ENCODE data around the gene TRDMT1.
"Not testable (repeated sequence)": the region's sequence is repeated elsewhere in the genome, so short reads cannot be mapped to it uniquely, and the experiment has no call there.

The TRDMT1 gene

DNA sequence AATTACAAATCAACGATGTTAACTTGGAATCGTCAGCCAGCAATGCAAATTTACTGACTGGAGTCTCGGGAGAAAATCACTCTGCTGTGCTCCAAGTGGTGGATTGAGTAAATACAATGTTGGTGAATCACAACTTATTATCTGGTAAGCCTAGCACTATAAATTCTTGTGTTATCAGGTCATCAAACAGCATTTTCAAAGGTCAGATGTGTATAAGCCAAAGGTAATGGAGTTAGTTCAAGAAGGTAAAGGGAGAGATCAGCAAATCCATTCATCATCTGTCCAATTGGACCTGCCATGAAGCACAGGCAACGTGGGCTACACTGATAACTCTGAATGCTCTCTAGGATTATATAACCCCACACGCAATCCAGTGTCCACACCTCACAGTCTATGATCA is 85.8 kb downstream of the TRDMT1 start:
- no peaks in the 10 kb centered on the region for H3K9me3 Mint-ChIP-seq
- no peak overlapping the region for H3K4me3 Mint-ChIP-seq
- no peak overlapping the region for H3K27ac Mint-ChIP-seq
- H3K4me1 Mint-ChIP-seq (ENCODE audit: low read depth) = peaks cover 5% of the 10 kb centered on the region
- intact Hi-C loops (cut with micrococcal nuclease) = no loop called here
- H3K36me3 Mint-ChIP-seq (ENCODE audit: low read depth) = no peaks in the 10 kb centered on the region
- H3K27me3 Mint-ChIP-seq = peaks cover 1% of the 10 kb centered on the region

DNA sequence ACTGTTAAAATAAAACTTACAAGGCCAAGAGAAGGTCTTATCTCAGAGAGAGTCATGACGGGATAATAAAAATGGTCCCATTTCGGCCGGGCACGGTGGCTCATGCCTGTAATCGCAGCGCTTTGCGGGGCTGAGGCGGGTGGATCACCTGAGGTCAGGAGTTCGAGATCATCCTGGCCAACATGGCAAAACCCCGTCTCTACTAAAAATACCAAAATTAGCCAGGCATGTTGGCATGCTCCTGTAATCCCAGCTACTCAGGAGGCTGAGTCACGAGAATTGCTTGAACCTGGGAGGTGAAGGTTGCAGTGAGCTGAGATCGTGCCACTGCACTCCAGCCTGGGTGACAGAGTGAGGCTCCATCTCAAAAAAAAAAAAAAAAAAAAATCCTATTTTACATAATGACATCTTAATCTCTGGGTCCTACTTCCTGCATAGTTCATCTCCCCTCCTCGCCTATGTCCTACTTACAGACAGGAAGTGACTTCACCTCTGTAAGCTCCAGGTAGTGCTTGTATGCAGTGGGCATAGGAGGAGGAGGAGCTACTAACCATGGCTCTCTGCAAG is 86.5 kb downstream of the TRDMT1 start:
- H3K4me1 Mint-ChIP-seq (ENCODE audit: low read depth); H3K36me3 Mint-ChIP-seq (ENCODE audit: low read depth); H3K4me3 Mint-ChIP-seq; intact Hi-C loops (cut with micrococcal nuclease); H3K27ac Mint-ChIP-seq; H3K27me3 Mint-ChIP-seq; H3K9me3 Mint-ChIP-seq: not testable (repeated sequence)

DNA sequence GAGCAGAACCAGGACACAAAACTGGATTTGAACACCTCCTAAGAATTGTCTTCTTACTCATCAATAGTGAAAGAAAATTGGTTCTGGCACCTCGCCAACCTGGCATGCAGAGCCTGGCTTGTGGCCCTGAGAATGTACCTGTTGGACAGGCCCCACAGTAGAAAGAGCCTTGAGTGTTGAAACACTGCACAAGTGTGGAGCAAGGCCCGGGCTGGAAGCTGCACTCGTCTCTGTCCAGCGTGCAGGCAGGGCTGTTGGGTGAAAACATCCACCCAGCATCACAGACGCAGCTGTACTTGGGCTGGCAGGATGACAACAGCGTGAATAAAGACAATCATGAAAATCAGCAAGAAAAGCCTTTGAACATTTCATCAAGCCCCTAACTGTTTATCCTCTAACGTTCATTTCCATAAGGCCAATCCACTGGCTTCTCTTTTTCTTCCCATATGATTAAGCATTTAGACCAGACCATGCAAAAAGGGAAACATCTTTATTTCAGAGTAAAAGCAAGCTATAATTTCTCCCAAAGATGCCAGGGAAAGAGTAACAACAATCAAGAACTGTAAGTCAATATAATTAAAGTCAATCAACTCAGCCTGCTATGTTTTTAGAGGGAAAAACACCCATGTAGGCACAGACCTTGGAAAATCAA is 87.5 kb downstream of the TRDMT1 start:
- Mint-ChIP-seq H3K4me1 (ENCODE audit: low read depth) (peaks cover 11% of the 10 kb centered on the region), H3K9me3 (no peaks in the 10 kb centered on the region), H3K4me3 (no peak overlapping the region), H3K27me3 (no peaks in the 10 kb centered on the region), H3K27ac (no peak overlapping the region), H3K36me3 (ENCODE audit: low read depth) (no peaks in the 10 kb centered on the region)
- intact Hi-C loops (cut with micrococcal nuclease) = no loop called here

DNA sequence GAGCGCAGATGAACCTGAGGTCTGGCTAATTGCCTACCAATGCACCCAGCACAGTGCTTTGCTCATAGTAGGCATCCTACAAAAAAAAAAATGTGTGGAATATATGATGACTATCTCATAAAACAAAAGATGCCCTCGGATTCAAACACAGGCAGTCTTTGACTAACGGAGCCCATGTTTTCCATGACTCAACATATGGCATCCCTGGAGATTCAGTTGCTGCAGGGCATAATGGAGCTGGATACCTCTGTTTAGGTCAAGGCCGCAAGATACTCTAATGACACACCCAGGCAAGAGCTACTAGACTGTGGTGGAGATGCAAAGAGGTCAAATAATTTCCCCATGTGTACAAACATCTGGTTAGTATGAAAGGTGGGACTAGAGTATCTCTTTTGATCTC is 88.1 kb downstream of the TRDMT1 start:
- intact Hi-C loops (cut with micrococcal nuclease) = no loop called here
- Mint-ChIP-seq H3K27ac (no peak overlapping the region), H3K4me1 (ENCODE audit: low read depth) (peaks cover 18% of the 10 kb centered on the region), H3K36me3 (ENCODE audit: low read depth) (no peaks in the 10 kb centered on the region), H3K4me3 (no peak overlapping the region), H3K27me3 (no peaks in the 10 kb centered on the region), H3K9me3 (no peaks in the 10 kb centered on the region)

DNA sequence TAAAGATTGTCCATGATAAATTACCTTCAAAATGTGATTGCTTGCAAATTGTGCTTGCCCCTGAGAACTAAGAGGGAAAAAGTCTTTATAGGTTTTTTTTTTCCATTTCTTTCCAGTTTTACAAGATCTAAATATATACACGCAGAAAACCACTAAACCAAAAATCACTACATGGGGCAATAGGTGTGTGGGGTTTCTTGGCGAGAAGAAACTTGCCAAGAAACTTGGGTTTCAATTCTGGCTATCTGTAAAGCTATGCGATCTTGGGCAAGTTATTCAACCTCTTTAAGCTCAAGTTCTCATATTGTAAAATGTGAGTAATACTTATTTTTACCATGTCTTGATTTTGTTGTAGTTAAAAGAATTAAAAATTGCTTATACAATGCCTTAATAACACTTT is 88.9 kb downstream of the TRDMT1 start:
- H3K27me3 Mint-ChIP-seq = no peaks in the 10 kb centered on the region
- no peaks in the 10 kb centered on the region for H3K9me3 Mint-ChIP-seq
- H3K4me1 Mint-ChIP-seq (ENCODE audit: low read depth) = peaks cover 18% of the 10 kb centered on the region
- no peak overlapping the region for H3K4me3 Mint-ChIP-seq
- intact Hi-C loops (cut with micrococcal nuclease) = no loop called here
- H3K36me3 Mint-ChIP-seq (ENCODE audit: low read depth) = no peaks in the 10 kb centered on the region
- H3K27ac Mint-ChIP-seq = no peak overlapping the region

DNA sequence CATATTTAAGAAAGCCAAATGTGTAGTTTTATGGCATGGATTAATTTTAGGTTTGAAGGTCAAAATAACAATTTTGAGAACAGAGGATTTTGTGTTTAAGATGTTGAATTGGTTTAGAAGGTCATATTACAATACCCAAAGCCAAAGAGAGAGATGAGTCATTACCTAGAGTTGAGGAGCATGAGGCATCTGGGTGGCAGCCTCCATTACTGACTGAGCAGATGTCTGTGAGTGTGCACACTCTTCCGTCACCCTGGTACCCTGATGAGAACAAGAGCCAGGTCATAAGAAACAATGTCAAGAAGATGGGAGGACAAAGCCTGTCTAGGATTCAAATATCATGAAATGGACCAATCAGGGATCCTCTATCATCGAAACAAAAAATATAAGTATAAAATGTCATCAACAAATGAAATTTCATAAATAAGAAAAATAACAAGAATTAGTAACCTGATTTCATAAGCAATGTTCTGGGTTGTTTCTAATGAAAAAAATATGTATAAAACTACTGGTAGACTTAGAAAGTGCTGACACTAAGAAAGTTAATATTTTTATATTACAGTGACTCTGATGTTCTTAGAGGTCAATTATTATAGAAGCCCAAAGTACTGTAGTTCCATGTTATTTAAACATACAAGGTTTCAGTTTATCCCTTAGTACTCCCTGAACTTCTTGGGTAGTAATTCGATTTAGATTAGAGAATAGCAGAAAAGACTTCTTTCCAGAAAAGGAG is 91.8 kb downstream of the TRDMT1 start:
- Mint-ChIP-seq H3K4me1 (ENCODE audit: low read depth) (peaks cover 18% of the 10 kb centered on the region), H3K27ac (no peak overlapping the region), H3K4me3 (no peak overlapping the region), H3K36me3 (ENCODE audit: low read depth) (no peaks in the 10 kb centered on the region), H3K27me3 (no peaks in the 10 kb centered on the region), H3K9me3 (no peaks in the 10 kb centered on the region)
- intact Hi-C loops (cut with micrococcal nuclease) = no loop called here

DNA sequence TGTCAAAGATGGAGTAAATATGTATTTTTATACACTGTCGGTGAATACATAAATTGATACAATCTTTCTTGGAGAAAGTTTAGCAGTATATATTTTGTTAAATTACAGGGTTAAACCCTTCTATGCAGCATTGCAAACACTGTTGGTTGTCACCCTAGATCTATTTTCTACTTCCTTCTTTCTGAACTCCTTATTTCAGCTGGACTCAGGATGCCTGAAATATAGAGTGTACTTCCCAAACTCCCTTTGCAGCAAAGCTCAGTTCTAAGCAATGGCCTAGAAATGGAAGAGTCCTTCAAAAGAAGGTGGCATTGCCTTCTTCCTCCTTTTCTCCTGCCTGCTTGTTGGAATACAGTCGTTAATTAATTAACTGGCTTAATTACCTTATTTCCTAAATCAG is 92.4 kb downstream of the TRDMT1 start:
- Mint-ChIP-seq H3K9me3 (no peaks in the 10 kb centered on the region), H3K4me3 (no peak overlapping the region), H3K36me3 (ENCODE audit: low read depth) (no peaks in the 10 kb centered on the region), H3K4me1 (ENCODE audit: low read depth) (peaks cover 18% of the 10 kb centered on the region), H3K27ac (no peak overlapping the region), H3K27me3 (no peaks in the 10 kb centered on the region)
- intact Hi-C loops (cut with micrococcal nuclease) = no loop called here

DNA sequence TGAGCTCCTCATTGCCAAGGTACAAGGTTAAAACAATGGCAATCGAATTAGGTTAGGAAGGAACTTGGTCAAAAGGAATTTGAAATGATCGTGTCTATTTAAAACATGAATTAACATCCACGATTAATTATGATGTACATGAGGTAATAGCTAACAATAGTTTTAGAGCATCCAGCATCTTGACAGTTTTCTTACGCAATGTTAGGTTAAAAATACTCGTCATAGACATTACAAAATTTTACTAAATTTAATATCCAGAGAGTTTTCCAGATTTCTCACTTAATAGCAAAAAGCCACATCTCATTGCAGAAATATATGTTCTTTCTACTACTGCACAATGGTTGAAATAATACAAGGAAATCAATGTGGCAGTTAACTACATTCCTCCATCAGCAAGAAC is 94.5 kb downstream of the TRDMT1 start:
- H3K4me1 Mint-ChIP-seq (ENCODE audit: low read depth) = peaks cover 25% of the 10 kb centered on the region
- no peak overlapping the region for H3K27ac Mint-ChIP-seq
- no peaks in the 10 kb centered on the region for H3K27me3 Mint-ChIP-seq
- intact Hi-C loops (cut with micrococcal nuclease) = no loop called here
- no peak overlapping the region for H3K4me3 Mint-ChIP-seq
- no peaks in the 10 kb centered on the region for H3K36me3 Mint-ChIP-seq (ENCODE audit: low read depth)
- H3K9me3 Mint-ChIP-seq = no peaks in the 10 kb centered on the region

DNA sequence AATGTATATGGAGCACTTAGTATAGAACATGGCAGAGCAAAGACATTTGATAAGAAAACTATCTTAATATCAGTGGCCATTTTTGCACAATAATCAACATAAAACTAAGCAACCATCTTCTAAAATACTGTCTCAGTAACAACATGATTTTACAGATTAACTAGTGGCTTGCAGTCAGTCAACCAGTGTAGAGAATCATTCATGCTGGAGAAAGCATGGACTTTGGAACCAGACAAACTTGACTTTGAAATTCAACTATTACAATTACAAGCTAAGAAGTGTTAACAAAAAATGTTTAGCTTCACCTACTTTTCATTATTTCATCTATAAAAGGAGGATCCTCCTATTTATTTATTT is 99.6 kb downstream of the TRDMT1 start:
- Mint-ChIP-seq H3K4me3 (no peak overlapping the region), H3K27ac (no peak overlapping the region), H3K9me3 (no peaks in the 10 kb centered on the region), H3K36me3 (ENCODE audit: low read depth) (no peaks in the 10 kb centered on the region), H3K4me1 (ENCODE audit: low read depth) (peaks cover 13% of the 10 kb centered on the region), H3K27me3 (no peaks in the 10 kb centered on the region)
- intact Hi-C loops (cut with micrococcal nuclease) = no loop called here

DNA sequence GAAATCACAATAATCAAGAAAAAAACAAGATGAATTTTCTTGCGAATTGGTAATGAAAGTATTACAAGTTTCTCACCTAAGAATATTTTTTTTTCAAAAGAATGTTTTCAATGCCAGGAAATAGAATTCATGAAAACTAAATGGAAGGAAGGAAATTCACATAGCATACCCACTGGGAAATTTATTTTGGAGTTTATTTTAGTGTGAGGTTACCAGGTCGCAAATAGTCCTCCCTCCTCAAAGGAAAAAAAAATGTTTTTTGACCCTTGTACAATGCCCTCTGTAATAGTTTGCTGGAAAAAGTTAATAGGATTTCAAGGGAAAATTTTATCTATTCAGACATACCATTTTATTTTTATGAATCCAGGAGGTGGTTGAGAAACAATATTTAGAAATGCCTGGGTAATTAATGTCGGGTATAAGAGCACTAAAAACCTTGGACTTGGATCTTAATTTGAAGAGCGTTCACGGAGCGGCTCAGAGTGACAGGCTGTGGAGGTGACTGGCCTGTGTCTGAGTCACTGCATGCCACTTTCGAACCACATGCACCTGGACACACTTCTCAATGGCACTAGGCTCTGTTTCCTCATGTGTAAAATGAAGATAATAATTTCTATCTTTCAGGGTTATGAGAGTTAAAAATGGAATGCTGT is 100.1 kb downstream of the TRDMT1 start:
- intact Hi-C loops (cut with micrococcal nuclease) = no loop called here
- Mint-ChIP-seq H3K4me3 (no peak overlapping the region), H3K36me3 (ENCODE audit: low read depth) (no peaks in the 10 kb centered on the region), H3K4me1 (ENCODE audit: low read depth) (peaks cover 13% of the 10 kb centered on the region), H3K9me3 (no peaks in the 10 kb centered on the region), H3K27me3 (no peaks in the 10 kb centered on the region), H3K27ac (no peak overlapping the region)

DNA sequence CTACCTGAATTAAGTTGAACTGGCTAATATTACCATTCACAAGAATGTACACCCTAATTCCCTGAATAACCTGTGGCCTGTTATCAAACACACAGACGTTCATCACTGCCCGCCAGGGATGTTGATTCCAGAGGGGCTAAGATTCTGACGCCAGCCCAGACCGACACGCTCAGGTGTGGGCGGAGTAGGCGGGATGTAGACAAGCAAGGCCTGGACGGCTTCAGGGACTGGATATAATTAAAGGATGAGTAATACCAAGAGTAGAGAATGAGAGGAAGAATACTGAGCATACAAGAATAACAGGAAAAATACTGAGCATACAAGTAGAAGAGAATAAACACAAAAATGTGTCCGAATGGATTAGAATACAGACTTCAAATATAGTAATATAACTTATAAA is 100.9 kb downstream of the TRDMT1 start:
- no peaks in the 10 kb centered on the region for H3K36me3 Mint-ChIP-seq (ENCODE audit: low read depth)
- peaks cover 4% of the 10 kb centered on the region for H3K9me3 Mint-ChIP-seq
- H3K4me1 Mint-ChIP-seq (ENCODE audit: low read depth) = peaks cover 18% of the 10 kb centered on the region
- no peak overlapping the region for H3K4me3 Mint-ChIP-seq
- intact Hi-C loops (cut with micrococcal nuclease) = no loop called here
- H3K27ac Mint-ChIP-seq = no peak overlapping the region
- no peaks in the 10 kb centered on the region for H3K27me3 Mint-ChIP-seq

DNA sequence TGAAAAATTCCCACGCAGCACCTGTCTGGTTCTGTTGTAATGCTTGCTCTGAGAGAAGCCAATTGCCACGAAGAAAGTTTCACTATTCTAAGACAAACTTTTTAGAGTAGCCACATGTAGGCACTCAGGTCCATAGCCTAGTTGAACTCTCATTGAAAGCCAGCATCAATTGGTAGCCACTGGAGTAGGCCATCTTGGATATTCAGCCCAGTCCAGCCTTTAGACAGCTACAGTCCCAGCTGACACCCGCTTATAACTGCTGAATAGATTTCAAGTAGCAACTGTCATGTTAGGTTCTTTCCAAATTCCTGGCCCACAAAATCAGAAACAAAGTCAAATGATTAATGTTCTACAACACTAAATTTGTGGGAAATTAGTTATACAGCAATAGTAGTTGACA is 103.5 kb downstream of the TRDMT1 start:
- H3K27ac Mint-ChIP-seq = no peak overlapping the region
- intact Hi-C loops (cut with micrococcal nuclease) = loop anchor here (10.0 kb wide), 1 partner anchor 127 kb away; the partner anchor contains the start of gene VIM
- H3K4me1 Mint-ChIP-seq (ENCODE audit: low read depth) = peaks cover 28% of the 10 kb centered on the region
- H3K4me3 Mint-ChIP-seq = no peak overlapping the region
- H3K27me3 Mint-ChIP-seq = no peaks in the 10 kb centered on the region
- H3K9me3 Mint-ChIP-seq = peaks cover 11% of the 10 kb centered on the region
- peaks cover 6% of the 10 kb centered on the region for H3K36me3 Mint-ChIP-seq (ENCODE audit: low read depth)
